GM12865 (cell line): ENCODE data around the gene AK8.

Source experiments
- DNase-seq: peaks from one replicate; pipeline ENCODE4 v3.0.0; 2010; ENCODE audit warnings: low read depth
- H3K4me3 ChIP-seq: 2 replicates; pipeline ENCODE4 v1.5.1; 2011; ENCODE audit warnings: mild to moderate bottlenecking, low read depth, low read length, control low read depth
- CTCF ChIP-seq: IDR thresholded peaks from 2 replicates; pipeline ENCODE4 v1.5.1; 2011; ENCODE audit warnings: low read length, control low read depth, low read depth, inconsistent platforms; ENCODE audit not compliant: insufficient read depth; ENCODE audit errors: missing control alignments

The AK8 gene

GRCh38 chr9:132837501-132838286 is 40.4 kb downstream of the AK8 start:
- no peak overlapping the region for H3K4me3 ChIP-seq
- no peak for TF ChIP-seq CTCF
- DNase-seq = no peak

GRCh38 chr9:132834343-132834742 is 43.7 kb downstream of the AK8 start:
- H3K4me3 ChIP-seq = no peak overlapping the region
- no peak for TF ChIP-seq CTCF
- no peak for DNase-seq

GRCh38 chr9:132833550-132834121 is 44.4 kb downstream of the AK8 start:
- DNase-seq = no peak
- TF ChIP-seq CTCF = no peak
- no peak overlapping the region for H3K4me3 ChIP-seq

- H3K4me3 ChIP-seq = no peak overlapping the region
- TF ChIP-seq CTCF = no peak
- DNase-seq = no peak
Observed at GRCh38 chr9:132832171-132832881, 45.8 kb downstream of the AK8 start.

GRCh38 chr9:132828201-132828770 is 49.8 kb downstream of the AK8 start:
- no peak overlapping the region for H3K4me3 ChIP-seq
- no peak for TF ChIP-seq CTCF
- no peak for DNase-seq

- no peak overlapping the region for H3K4me3 ChIP-seq
- no peak for DNase-seq
- TF ChIP-seq CTCF = no peak
Observed at GRCh38 chr9:132827366-132827765, 50.7 kb downstream of the AK8 start.
